DOHH2 (cell line): Measurements from ENCODE around the gene SRGAP2C.
"Not testable (repeated sequence)": the region's sequence is repeated elsewhere in the genome, so short reads cannot be mapped to it uniquely, and the experiment has no call there.

Source experiments
- EZH2phosphoT487 ChIP-seq: fragments of 200-600 bp; sonication (generic); IDR thresholded peaks from 2 replicates; pipeline ENCODE4 v1.6.1; 2017; ENCODE audit warnings: borderline replicate concordance, mild to moderate bottlenecking, antibody characterized with exemption, low read length, moderate library complexity, mixed read lengths
- TF ChIP-seq, protein P1 (sequence below): fragments of 200-600 bp; sonication (generic); IDR thresholded peaks from one replicate; pipeline ENCODE4 v1.5.1; 2014; ENCODE audit warnings: antibody characterized with exemption, mild to moderate bottlenecking, low read depth, low read length; ENCODE audit not compliant: poor library complexity, severe bottlenecking

DNA sequence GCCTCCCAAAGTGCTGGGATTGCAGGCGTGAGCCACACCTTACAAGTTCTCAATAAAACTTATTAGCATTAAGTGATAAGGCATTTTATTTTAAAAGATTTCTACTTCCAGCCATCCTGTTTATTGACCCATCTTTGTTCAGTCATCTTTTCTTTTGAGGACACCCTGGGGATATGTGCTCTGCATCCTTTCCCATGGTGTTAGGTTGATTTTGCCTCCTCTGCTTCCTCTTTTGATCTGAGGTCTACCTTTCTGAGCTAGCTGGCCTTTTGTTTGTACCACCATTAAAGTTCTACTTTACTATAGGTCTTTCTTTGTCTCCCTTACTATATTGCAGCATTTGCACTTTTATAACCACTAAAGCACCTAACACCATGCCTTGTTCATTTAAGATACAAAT is 136.9 kb downstream of the SRGAP2C start:
- TF ChIP-seq, protein P1, sequence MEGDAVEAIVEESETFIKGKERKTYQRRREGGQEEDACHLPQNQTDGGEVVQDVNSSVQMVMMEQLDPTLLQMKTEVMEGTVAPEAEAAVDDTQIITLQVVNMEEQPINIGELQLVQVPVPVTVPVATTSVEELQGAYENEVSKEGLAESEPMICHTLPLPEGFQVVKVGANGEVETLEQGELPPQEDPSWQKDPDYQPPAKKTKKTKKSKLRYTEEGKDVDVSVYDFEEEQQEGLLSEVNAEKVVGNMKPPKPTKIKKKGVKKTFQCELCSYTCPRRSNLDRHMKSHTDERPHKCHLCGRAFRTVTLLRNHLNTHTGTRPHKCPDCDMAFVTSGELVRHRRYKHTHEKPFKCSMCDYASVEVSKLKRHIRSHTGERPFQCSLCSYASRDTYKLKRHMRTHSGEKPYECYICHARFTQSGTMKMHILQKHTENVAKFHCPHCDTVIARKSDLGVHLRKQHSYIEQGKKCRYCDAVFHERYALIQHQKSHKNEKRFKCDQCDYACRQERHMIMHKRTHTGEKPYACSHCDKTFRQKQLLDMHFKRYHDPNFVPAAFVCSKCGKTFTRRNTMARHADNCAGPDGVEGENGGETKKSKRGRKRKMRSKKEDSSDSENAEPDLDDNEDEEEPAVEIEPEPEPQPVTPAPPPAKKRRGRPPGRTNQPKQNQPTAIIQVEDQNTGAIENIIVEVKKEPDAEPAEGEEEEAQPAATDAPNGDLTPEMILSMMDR, result not testable (repeated sequence)
- TF ChIP-seq EZH2phosphoT487, result not testable (repeated sequence)
